Stimulated activated CD4-positive, alpha-beta T cell treated with anti-CD3 and anti-CD28 coated beads, Interleukin-1b, Interleukin-23, amount 100 ng/mL, for 24 hours (primary cell): ENCODE results near the gene ANGPTL2.
"Not testable (repeated sequence)": the region's sequence is repeated elsewhere in the genome, so short reads cannot be mapped to it uniquely, and the experiment has no call there.

Source experiments
- DNase-seq, 4 experiments: peaks; one replicate each; pipeline ENCODE4 v3.0.0-alpha.2; 2020; ENCODE audit warnings: low read depth in 4 of 4, low spot score in 1 of 4

The ANGPTL2 gene

GRCh38 chr9:127154390-127155191 is 32.2 kb upstream of the ANGPTL2 start:
- DNase-seq: no peak

DNA sequence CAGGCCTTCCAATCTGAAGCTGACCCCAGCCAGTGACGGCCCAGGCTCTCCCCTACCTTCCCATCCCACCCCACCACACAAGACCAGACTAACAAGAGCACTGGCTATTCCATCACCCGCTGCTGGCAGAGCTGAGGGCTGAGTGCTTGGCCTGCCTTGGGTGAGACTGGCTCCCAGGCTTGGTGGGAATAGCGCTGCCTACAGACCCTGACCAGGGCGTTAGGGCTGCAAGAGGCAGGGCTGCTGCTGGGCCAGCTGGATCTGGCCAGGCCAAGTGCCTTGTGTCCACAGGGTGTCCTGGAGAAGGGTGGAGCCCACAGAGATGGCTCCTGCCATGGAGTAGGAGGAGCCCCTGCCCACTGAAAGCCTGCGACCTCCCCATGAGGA is 31.6 kb upstream of the ANGPTL2 start:
- no peak for DNase-seq

GRCh38 chr9:127153501-127153900 is 31.1 kb upstream of the ANGPTL2 start:
- DNase-seq: no peak

DNA sequence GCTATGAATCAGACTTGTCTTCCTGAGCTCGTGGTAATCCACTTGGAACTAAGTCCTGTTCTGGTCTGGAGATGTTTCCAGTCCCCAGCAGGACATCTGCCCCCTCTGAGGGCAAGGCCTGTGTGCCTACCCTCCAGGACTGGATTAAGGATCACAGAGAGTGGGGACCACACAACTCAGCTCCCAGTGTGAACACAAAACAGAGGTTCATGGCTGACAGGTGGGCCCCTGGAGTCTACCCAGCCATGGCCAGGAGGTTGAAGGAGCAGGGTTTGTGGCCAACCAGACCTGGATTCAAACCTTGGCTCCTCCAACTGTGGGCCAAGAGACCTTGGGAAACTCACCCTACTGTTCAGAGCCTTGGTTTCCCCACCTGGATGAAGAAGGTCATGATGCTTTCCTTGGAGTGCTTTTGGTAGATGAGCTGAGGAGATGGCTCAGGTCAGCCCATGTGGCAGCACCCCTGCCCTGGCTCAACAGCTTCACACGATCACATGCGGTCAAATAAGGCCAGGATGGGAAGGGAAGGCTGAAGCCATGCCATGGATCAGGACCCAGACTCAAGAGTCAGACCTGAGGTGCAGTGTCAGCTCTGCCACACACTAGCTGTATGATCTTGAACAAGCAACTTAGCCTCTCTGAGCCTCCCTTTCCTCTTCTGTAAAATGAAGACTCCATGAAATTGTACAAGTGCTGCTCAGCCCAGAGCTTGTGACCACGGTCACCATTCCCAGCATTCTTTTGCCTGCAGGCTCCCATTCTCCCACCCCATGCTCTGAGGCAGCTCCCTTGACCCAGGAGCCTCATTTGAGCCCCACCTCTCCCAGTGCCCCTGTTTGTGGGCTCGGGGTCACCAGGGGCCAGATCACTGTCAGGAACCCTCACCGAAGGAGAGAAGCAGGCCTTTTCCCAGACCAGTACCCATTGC is 27.3 kb upstream of the ANGPTL2 start:
- DNase-seq: no peak

DNA sequence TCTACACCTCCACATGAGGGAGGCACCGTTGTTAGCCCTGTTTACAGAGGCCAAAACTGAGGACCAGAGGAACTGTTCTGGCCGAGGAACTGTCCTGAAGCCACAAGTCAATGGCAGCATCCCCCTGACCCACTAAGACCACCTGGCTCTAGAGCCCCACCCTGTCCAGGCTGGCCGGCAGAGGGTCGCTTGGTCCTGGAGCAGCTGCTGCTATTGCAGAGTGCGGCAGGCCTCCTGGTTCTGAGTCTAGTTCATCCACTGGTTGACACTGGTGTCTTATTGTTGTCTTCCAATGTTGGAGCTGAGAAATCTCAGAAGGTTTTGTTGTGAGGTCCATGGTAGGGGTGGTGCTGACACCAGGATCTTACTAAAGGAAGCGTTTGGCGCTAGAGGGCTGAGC is 26.6 kb upstream of the ANGPTL2 start:
- DNase-seq: no peak

DNA sequence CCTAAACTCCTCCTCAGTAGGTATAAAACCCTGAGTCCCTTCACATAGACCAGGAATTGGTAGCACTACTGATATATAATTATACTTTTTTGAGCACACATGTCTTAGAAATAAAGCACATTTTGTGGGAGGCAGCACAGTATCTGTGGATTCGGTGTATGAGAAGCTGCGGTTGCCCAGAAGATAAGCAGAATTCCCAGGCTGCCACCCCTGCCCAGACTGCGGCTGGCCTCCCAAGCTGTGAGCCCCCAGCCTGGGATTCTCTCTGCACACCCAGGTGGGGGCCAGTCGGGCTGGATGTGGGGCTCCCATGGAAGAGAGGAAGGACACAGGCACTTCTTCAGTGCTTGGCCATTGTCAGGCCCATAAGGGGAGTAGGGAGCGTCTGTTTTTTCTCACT is 25.6 kb upstream of the ANGPTL2 start:
- DNase-seq: no peak

DNA sequence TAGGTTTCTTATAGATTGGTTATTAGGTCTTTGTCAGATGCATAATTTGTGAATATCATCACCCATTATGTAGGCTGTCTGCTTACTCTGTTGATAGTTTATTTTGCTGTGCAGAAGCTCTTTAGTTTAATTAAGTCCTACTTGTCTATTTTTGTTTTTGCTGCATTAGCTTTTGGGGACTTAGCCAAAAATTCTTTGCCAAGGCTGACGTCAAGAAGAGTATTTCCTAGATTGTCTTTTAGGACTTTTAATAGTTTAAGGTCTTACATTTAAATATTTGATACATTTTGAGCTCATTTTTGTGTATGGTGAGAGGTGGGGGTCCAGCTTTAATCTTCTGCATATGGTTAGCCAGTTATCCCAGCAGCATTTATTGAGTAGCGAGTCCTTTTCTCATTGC is 24.8 kb upstream of the ANGPTL2 start:
- no peak for DNase-seq

DNA sequence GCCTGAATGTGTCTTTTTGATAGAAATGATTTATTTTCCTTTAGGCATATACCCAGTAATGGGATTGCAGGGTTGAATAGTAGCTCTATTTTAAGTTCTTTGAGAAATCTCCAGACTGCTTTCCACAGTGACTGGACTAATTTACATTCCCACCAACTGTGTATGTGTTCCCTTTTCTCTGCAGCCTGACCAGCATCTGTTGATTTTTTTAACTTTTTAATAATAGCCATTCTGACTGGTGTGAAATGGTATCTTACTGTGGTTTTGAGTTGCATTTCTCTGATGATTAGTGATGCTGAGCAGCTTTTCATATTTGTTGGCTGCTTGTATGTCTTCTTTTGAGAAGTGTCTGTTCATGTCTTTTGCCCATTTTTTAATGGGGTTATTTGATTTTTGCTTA is 24.4 kb upstream of the ANGPTL2 start:
- not testable (repeated sequence) for DNase-seq

- no peak for DNase-seq
Observed at GRCh38 chr9:127144670-127145445, 22.4 kb upstream of the ANGPTL2 start.

DNA sequence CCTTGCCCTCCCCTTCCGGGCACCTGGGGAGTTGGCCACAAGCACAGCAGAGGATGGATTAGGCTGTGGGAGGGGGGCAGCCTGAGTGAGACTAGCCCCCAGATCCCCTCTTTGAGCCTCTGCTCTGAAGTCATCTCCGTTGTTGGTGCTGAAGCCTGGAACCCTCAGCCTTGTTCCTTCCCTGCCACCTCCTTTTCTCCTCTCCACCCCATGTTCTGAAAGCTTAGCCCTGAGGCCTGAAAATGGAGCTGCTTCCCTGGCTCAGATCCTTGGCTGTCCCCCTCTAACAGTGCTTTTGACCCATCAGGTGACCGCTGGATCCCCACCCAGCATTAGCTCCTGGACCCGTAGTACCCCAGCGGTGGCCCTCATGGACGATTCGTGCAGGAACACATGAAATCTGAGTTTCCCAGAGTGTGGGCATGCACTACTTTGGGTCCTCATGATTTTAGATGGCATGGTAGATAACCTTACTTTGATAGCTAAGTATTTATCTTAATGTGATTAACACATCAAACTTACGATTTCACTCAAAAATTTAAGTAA is 21.6 kb upstream of the ANGPTL2 start:
- DNase-seq: no peak

GRCh38 chr9:127142931-127143464 is 20.6 kb upstream of the ANGPTL2 start:
- DNase-seq: no peak

- no peak for DNase-seq
Observed at GRCh38 chr9:127142291-127142690, 19.9 kb upstream of the ANGPTL2 start.

DNA sequence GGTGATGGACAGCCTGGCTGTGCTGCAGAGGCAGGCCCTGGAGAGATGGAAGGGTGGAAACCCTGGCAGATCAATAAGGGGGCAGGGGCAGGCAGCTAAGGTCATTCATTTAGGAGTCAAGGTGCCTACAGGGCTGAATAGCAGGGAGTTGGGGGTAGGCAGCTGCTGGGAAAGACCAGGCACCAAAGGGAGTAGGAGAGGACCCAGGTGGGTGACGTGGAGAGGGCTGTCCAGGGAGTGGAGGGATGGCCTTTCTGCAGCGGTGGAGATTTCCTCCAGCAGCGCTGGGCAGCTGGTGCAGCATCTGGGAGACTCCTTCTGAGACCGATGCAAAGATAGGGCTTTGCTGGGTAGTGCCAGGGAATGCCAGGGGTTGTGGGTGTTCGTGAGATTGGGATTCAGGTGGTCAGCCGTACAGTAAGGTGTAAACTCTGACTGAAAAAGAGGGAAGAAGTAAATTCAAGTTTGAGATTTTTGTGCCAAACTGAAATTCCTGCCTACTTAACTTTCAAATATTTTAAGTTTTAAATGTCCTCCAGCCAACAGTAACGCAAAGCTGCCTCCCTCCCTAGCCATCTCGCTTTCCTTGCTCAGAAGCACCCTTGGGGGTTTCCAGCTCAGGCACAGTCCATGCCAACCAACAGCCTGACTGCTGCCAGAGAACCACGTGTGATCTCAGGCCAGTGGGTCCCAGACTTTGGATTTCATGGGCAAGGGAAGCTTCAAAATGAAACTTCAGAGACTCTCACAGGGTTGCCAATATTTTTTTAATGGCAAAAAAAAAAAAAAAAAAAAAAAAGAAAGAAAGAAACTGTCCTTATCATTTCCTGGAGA is 18.6 kb upstream of the ANGPTL2 start:
- DNase-seq: no peak

- DNase-seq: no peak
Observed at GRCh38 chr9:127140181-127140580, 17.7 kb upstream of the ANGPTL2 start.

GRCh38 chr9:127139775-127140174 is 17.3 kb upstream of the ANGPTL2 start:
- DNase-seq: no peak

DNA sequence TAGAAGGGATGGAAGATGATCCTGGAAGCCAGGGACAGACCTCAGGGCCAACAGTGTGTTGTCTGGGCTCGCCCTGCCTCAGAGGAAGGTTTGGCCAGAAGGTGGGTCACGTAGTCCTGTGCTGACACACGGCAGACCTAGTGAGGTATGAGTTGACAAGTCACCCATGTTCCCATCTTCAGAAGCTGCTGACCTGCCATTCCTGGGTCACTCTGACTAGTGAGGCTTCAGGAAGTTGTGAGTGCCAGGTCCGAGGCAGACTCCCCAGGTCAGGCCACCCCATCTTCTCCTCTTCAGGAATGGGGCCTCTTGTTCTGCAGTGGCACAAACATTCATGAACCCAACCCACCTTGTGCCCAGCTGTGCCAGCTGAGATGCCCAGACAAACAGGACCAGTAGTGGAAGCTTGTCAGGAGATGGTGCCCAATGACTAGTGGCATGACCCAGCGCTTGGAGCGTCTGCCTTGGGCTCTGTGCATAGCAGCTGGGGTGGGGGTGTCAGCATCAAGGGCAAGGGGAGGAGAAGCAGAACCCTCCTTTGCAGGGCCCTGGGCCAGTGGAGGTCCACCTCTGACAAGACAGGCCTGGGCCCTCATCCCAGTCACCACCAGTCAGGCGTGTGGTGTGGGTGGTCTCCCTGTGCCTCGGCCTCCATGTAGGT is 16.8 kb upstream of the ANGPTL2 start:
- no peak for DNase-seq

- no peak for DNase-seq
Observed at GRCh38 chr9:127138444-127138843, 16.0 kb upstream of the ANGPTL2 start.

DNA sequence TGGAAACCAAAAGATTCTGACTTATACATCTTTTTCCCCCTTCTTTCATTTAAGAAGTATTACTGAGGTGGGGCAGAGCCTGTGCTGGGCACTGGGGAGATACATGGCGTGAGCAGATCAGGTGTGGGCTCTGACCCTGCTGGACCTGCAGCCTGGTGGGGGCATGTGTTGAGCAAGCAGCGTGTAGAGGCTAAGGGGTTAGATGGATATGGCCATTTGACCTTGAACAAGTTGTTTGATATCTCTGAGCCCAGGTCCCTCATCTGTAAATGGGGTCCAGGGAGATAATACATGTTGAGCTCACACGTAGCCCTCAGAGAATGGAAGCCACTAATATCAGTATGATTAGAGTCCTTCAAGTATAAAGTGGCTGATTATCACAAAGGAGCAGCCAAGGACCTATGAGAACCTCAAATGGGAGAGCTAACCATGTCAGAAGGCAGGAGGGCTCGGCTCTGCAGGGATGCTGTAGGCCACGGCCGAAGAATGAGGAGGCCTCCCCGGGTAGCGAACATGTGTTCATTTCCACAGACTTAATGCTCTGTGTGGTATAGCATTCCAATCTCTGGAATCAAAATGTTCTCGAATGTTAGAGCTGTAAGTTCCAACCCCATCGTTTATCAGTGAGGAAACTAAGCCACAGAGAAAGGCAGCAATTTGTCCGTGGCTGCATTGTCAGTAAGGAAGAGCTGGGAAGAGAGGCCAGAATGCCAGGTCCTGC is 15.4 kb upstream of the ANGPTL2 start:
- DNase-seq: no peak
